Body of pancreas (tissue), 4 donors: ENCODE results near the gene COL13A1. TPM values are rescaled to one million over a fixed set of nuclear protein-coding genes. Genes with fewer than 3 reads are reported as not detected.

ENCODE experiments used
- ATAC-seq: fragments of 150-250 bp; one replicate; pipeline ENCODE4 v1.9.1; 2016
- DNase-seq, 4 donors: peaks; one replicate each; pipeline ENCODE4 v3.0.0-alpha.2; 2019
- H3K27ac ChIP-seq, 4 donors: fragments of 200-600 bp; sonication (generic); 1 replicate in 3 of 4; 2 replicates in 1 of 4; pipeline versions ENCODE4 v1.5.1 to v1.6.1; 2016 to 2019; ENCODE audit warnings: mild to moderate bottlenecking in 1 of 4, mixed read lengths in 1 of 4, moderate library complexity in 1 of 4
- H3K27me3 ChIP-seq, 2 donors: fragments of 200-600 bp; sonication (generic); one replicate each; pipeline ENCODE4 v1.6.0; 2016; ENCODE audit warnings: mild to moderate bottlenecking in 1 of 2
- H3K36me3 ChIP-seq, 2 donors: fragments of 200-600 bp; sonication (generic); replicated peaks in 1 of 2; 2 replicates each; pipeline ENCODE4 v1.5.1; 2016; ENCODE audit warnings: low read depth in 2 of 2; ENCODE audit not compliant: insufficient read depth in 1 of 2
- H3K4me1 ChIP-seq: fragments of 200-600 bp; sonication (generic); one replicate; pipeline ENCODE4 v1.6.0; 2016
- H3K4me3 ChIP-seq, 2 donors: fragments of 200-600 bp; sonication (generic); 1 replicate in 1 of 2; 2 replicates in 1 of 2; pipeline ENCODE4 v1.5.1; 2016 to 2019
- H3K9me3 ChIP-seq, 3 donors: fragments of 200-600 bp; sonication (generic); 1 replicate in 2 of 3; 2 replicates in 1 of 3; pipeline ENCODE4 v1.5.1; 2016
- POLR2A ChIP-seq, 3 donors: fragments of 450-650 bp; IDR thresholded peaks; one replicate each; pipeline ENCODE4 v1.6.1; 2016; ENCODE audit warnings: antibody characterized with exemption in 3 of 3, mild to moderate bottlenecking in 2 of 3
- WGBS, 2 donors: methylation state at CpG; one replicate each; pipeline ENCODE4 v1.1.5; 2017; 5-methylcytosine and 5-hydroxymethylcytosine counted together
- intact Hi-C: fragments of 100-400 bp; cut with DNase I; formaldehyde crosslinking; loops from one replicate; pipeline ENCODE4 v1.15.1; 2023
- total RNA-seq, 2 donors: library from RNA; depleted of rRNA; stranded (reverse); fragments of >200 nt; gene quantifications; one replicate each; pipeline ENCODE4 v1.1.0, GENCODE V29; 2016
- TF ChIP-seq, protein P1 (sequence below), 7 experiments: fragments of 450-650 bp in 4 of 7; fragments of 200-600 bp in 3 of 7; sonication (generic) in 3 of 7; IDR thresholded peaks; one replicate each; pipeline ENCODE4 v1.5.1; 2016 to 2019; ENCODE audit warnings: antibody characterized with exemption in 7 of 7

Gene COL13A1
- total RNA-seq, 2 donors from 2014 or later: 2.3 TPM; not detected in 1

DNA sequence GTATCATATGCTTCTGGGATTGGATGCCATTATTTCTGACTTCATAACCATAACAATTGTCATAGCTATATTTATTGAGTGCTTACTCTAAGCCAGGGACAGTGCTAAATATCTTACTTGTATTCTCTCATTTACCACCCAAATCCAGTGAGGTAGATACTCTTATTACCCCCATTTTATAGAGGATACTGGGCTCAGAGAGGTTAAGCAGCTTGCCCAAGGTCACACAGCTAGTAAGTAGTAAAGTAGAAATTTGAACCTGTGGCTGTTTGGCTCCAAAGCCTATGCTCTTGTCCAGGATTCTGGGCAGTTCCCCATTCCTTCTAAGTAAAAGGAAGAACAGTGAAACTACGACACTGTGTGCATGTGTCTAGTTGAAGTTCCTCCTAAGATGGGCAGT, 56.5 kb downstream of the COL13A1 start:
- DNase-seq (no peak), ATAC-seq (no peak)
- Histone ChIP-seq H3K27ac (no peak overlapping the region), H3K4me3 (no peak overlapping the region), H3K4me1 (peaks cover 6% of the 10 kb centered on the region), H3K36me3 (no peaks in the 10 kb centered on the region), H3K27me3 (no peaks in the 10 kb centered on the region), H3K9me3 (no peaks in the 10 kb centered on the region)
- TF ChIP-seq POLR2A (IDR thresholded peaks at IDR 0.05): no peak
- TF ChIP-seq, protein P1, sequence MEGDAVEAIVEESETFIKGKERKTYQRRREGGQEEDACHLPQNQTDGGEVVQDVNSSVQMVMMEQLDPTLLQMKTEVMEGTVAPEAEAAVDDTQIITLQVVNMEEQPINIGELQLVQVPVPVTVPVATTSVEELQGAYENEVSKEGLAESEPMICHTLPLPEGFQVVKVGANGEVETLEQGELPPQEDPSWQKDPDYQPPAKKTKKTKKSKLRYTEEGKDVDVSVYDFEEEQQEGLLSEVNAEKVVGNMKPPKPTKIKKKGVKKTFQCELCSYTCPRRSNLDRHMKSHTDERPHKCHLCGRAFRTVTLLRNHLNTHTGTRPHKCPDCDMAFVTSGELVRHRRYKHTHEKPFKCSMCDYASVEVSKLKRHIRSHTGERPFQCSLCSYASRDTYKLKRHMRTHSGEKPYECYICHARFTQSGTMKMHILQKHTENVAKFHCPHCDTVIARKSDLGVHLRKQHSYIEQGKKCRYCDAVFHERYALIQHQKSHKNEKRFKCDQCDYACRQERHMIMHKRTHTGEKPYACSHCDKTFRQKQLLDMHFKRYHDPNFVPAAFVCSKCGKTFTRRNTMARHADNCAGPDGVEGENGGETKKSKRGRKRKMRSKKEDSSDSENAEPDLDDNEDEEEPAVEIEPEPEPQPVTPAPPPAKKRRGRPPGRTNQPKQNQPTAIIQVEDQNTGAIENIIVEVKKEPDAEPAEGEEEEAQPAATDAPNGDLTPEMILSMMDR (IDR thresholded peaks at IDR 0.05): no peak
- intact Hi-C loops: no loop called here
- 71 to 100% methylated on average over 1 of the region's 1 CpG for WGBS, 2 donors

DNA sequence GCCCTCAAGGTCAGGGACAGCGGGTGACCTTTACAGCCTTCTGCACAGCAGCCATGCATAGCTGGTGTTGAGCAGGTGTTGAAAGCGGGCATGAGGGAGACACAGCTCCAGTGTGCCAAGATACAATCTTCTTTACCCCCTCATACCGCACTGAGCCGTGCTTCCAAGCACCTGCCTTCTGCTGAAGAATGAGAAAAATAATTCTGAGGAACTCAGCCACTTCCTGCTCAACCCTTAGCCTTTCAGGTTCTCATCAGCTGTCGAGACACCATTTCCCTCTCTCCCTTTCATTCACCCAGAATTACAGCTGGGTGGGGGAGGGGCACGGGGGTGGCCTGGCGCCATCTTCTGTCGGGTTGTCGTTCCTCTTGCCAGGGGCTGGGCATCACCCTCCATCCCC, 58.6 kb downstream of the COL13A1 start:
- no peak overlapping the region for H3K4me3 ChIP-seq
- H3K9me3 ChIP-seq: no peaks in the 10 kb centered on the region
- no peaks in the 10 kb centered on the region for H3K27me3 ChIP-seq
- 40 to 46% methylated on average over 9 of the region's 9 CpGs for WGBS, 2 donors
- H3K4me1 ChIP-seq: no peaks in the 10 kb centered on the region
- intact Hi-C loops: no loop called here
- no peaks in the 10 kb centered on the region for H3K36me3 ChIP-seq
- H3K27ac ChIP-seq: no peak overlapping the region
- DNase-seq: no peak
- ATAC-seq: no peak
- no peak for TF ChIP-seq POLR2A (IDR thresholded peaks at IDR 0.05)
- TF ChIP-seq, protein P1 (IDR thresholded peaks at IDR 0.05): no peak

DNA sequence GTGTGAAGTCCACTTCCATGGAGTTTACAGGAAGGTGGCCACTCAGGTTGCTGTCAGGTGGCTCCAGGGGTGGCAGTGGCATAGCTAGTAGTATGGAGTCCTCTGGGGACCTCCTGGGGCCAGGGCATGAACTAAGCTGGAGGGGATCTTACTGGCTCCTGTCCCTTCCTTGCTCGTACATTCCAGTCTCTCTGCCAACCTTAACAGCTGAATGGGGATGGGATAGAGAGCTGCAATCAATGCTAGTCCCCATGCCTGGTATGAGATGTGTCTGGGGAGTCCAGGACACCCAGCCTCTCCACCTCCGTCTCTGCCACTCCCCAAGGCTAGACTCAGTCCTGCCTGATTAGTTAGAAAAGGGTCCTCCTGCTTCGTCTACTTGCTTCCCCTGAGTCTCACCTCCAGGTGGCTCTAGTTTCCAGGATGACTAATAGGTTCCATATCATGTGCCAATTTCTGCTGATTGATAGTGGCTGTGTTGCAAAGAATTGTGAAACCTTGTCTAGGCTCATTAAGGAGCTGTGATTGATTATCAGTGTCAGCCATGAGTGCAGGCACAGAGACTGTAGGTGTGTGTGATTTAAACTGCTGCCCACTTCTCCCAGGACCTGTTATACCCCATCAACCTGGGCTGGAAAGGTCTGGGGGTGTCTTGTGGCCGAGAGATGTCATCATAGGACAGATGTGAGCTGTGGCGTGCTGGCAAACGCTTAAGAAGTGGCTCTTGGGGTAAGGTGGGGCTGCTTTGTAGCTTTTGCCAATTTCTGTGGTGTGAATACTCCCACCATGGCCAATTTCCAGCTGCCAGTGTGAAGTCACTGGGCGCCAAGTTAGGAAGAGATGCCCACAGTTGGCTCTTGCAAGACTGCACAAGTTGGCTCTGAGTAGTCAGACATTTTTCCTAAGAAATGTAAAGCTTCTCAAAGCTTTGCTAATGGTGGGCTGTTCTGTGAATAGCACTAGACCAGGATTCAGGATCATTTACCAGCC, 59.8 kb downstream of the COL13A1 start:
- Histone ChIP-seq H3K27ac (no peak overlapping the region), H3K36me3 (no peaks in the 10 kb centered on the region), H3K4me1 (no peaks in the 10 kb centered on the region), H3K27me3 (no peaks in the 10 kb centered on the region), H3K9me3 (no peaks in the 10 kb centered on the region), H3K4me3 (no peak overlapping the region)
- TF ChIP-seq POLR2A (IDR thresholded peaks at IDR 0.05): no peak
- TF ChIP-seq, protein P1 (IDR thresholded peaks at IDR 0.05): peak in 5 of 7 experiments; percentile 8 to 65 (median 57)
- DNase-seq (peak in 3 of 4 donors; percentile 32 to 71 (median 63)), ATAC-seq (peak; percentile 86)
- 34 to 39% methylated on average over 5 to 7 of the region's 7 CpGs for WGBS, 2 donors
- intact Hi-C loops: no loop called here

DNA sequence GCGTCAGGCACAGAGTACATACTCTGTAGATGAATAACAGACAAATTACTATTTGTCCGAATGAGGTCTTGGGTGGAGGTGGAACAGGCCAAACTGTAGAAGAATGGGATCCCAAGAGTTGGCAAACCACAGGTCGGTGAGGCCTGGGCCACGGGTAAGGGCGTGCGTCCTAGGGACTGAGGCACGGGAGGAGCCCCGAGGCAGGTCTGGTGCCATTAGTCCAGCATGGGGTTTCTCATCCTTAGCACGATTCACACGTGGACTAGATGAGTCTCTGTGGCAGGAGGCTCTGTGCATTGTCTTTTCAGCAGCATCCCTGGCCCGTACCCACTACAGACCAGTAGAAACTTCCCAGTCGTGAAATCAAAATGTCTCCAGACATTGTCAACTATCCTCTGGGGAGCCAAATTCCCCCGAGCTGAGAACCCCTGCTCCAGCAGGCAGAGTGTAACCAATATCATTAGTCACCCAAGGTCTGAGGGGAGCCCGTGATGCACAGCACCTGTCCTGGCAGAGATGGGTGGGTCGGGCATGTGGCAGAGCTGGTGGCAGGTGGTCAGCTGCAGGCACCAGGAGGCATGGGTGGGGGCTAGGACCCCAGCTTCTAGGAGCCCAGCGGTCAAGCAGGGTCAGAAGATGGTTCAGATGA, 61.3 kb downstream of the COL13A1 start:
- DNase-seq (no peak), ATAC-seq (no peak)
- H3K9me3 ChIP-seq: no peaks in the 10 kb centered on the region
- no peaks in the 10 kb centered on the region for H3K4me1 ChIP-seq
- no peak for TF ChIP-seq POLR2A (IDR thresholded peaks at IDR 0.05)
- TF ChIP-seq, protein P1 (IDR thresholded peaks at IDR 0.05): no peak
- no peaks in the 10 kb centered on the region for H3K36me3 ChIP-seq
- H3K27me3 ChIP-seq: no peaks in the 10 kb centered on the region
- 84 to 85% methylated on average over 15 to 16 of the region's 16 CpGs for WGBS, 2 donors
- intact Hi-C loops: no loop called here
- H3K27ac ChIP-seq: no peak overlapping the region
- no peak overlapping the region for H3K4me3 ChIP-seq
